ENCODE data around the gene QKI.

GRCh38 chr6:163373240-163373639 lies 41.3 kb upstream of the QKI start:
- TF ChIP-seq CTCF (IDR thresholded peaks at IDR 0.05): no peak
- TF ChIP-seq POLR2A (IDR thresholded peaks at IDR 0.05): no peak
